NB4 (cell line): ENCODE measurements around the gene ZNF326.

Experiments
- DNase-seq: peaks from one replicate; pipeline ENCODE4 v3.0.0; 2010; ENCODE audit warnings: low read depth
- H3K4me3 ChIP-seq: one replicate; pipeline ENCODE4 v1.5.1; 2011; ENCODE audit warnings: mild to moderate bottlenecking, low read depth, low read length, moderate library complexity
- CTCF ChIP-seq: IDR thresholded peaks from one replicate; pipeline ENCODE4 v1.5.1; 2012; ENCODE audit warnings: low read depth, low read length
- MAX ChIP-seq: IDR thresholded peaks from 2 replicates; pipeline ENCODE4 v1.6.1; 2011; ENCODE audit warnings: low read depth, low read length
- MYC ChIP-seq: IDR thresholded peaks from 2 replicates; pipeline ENCODE4 v1.6.1; 2011; ENCODE audit warnings: low read depth, low read length
- POLR2A ChIP-seq: IDR thresholded peaks from 2 replicates; pipeline ENCODE4 v1.6.1; 2011; ENCODE audit warnings: mild to moderate bottlenecking; ENCODE audit not compliant: insufficient read length; ENCODE audit errors: extremely low read depth

ZNF326 gene

DNA sequence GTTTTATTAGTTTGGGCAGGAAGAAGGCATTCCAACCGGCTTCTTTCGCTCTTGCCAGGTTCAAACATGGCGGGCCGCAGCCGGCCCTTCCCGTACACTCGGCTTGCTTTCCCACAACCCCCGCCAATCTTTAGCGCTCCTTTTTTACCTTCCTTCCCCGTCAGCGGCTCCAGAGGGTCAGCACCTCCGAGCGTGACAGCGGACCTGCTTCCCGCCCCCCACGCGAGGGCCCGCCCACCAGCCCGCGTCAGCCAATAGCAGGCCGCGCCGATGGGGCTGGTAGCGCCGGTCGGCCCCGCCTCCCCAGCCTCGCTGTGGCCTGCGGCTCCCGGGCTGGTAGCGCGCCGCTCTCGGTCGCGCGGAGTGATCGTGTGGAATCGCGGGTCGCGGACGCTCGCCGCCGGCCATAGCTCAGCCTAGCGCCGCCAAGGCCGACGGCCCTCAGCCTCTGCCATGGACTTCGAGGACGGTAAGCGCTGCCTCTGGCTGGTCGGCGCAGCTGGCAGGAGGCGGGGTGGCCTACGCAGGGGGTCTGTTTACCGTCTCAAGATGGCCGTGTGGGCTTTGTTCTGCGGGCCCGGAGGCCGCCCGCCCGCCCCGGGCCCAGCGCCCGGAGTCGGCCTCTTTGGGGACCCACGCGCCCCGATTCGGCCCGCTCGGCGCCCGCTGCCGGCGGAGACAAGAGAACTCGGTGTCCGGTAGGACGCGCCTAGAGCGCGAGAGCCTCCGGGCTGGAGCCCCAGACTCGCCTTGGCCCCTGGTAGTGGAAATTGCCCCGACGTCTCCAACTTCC, at the start of gene ZNF326:
Gene ZNF326, plus strand, starts transcription at position 306 of the 793 bp plus-strand sequence. Its CDS starts 148 bp downstream, at position 454.
- TF ChIP-seq CTCF = no peak
- TF ChIP-seq POLR2A = peak; percentile 98
- peak; percentile 87 for TF ChIP-seq MYC
- peak; percentile 24; the same call in 1 of the 2 replicates for TF ChIP-seq MAX
- H3K4me3 ChIP-seq = peak within 1 kb of the TSS; percentile 84
- peak; percentile 97 for DNase-seq

DNA sequence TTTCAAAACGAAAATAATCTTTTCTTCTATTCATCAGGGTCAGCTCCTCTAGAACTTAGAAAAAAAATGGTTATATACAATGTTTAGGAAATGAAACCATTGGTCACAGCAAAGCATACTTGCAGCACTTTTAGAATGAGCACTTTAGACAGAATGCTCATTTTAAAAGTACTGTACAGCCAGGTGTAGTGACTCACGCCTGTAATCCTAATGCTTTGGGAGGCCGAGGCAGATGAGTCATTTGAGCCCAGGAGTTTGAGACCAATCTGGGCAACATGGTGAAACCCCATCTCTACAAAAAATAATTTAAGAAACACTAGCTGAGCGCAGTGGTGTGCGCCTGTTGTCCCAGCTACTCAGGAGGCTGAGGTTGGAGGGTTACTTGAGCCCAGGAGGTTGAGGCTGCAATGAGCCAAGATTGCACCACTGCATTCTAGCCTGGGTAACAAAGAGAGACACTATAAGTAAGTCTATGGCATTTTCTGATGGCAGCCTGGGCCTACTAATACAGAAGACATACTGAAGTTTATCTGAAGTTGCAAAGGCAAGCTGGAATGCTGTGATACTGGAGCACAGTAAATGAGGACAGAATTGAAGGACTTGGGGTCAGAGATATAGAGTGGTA, 48.9 kb upstream of the ZNF326 start:
- no peak overlapping the region for H3K4me3 ChIP-seq
- no peak for DNase-seq
- TF ChIP-seq POLR2A (no peak), MAX (no peak), CTCF (no peak), MYC (no peak)

DNA sequence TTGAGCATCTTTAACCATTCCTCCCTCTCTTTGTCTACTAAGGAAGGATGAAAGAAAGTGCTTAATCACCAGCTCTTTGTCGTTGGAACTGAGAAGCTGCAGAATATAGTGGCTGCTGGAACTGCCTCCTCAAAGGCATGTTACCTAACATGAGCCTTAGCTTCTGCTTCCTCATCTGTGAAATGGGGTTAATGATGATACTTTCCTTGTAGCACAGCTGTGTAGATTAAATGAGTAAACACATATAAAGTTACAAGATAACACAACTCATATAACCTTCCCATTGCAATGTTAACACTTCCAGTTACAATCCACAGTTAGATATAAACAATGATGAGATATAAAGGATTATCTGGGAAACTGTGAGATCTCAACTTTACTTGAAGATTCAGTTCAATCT, 48.4 kb upstream of the ZNF326 start:
- no peak for TF ChIP-seq CTCF
- TF ChIP-seq MYC = no peak
- TF ChIP-seq POLR2A = no peak
- TF ChIP-seq MAX = no peak
- no peak for DNase-seq
- H3K4me3 ChIP-seq = no peak overlapping the region

DNA sequence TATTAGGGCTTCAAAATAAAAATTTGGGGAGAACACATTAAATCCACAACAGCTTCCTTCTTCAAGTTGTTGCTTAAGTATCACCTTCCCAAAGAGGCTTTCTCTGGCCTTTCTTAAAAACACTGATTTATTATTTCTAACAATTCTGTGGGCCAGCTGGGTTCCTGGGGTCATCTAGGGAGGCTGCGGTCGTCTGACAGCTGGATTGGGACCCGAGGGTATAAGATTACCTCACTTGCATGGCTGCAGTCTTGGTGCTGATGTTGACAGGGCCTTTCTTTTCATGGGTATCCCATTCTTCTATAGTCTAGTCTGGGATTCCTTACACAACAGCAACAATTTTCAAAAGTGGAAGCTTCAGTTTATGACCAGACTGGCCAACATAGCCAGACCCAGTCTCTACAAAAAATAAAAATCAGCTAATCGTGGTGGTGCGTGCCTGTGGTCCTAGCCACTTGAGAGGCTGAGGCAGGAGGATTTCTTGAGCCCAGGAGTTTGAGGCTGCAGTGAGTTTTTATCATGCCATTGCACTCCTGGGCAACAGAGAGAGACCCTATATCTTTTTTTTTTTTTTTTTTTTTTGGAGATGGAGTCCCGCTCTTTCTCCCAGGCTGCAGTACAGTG, 46.1 kb upstream of the ZNF326 start:
- TF ChIP-seq CTCF (no peak), MYC (no peak), MAX (no peak), POLR2A (no peak)
- no peak for DNase-seq
- H3K4me3 ChIP-seq = no peak overlapping the region

GRCh38 chr1:89949991-89950624, 44.8 kb upstream of the ZNF326 start:
- TF ChIP-seq POLR2A (no peak), MAX (no peak), CTCF (no peak), MYC (no peak)
- no peak for DNase-seq
- no peak overlapping the region for H3K4me3 ChIP-seq
